ENCODE data around the gene FPR3.

DNA sequence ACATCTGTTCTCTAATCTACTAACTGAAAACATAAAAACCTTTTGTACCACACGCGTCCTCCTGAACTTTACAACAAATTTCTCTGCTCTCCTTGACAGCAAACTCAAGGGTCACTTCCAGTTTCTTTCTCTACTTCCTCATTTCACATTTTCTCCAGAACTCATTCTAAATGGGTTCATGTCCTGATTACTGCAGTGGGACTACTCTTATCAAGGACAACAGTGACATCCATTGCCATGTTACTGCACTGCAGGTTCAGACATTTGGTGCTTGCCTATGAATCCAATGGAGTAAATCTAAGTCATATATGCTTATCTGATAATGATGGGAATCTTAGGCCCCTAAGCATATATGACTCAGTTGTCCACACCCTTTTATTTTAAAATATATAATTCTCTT is 35.3 kb downstream of the FPR3 start:
- TF ChIP-seq NFE2L2 (conservative IDR thresholded peaks at IDR 0.05; ENCODE audit: low read length) (no peak), POLR2A (IDR thresholded peaks at IDR 0.05; ENCODE audit: low read length) (no peak), EP300 (IDR thresholded peaks at IDR 0.05) (no peak), RFX5 (IDR thresholded peaks at IDR 0.05) (no peak), KDM5A (IDR thresholded peaks at IDR 0.05) (no peak), TFCP2L1 (CRISPR knock-in tag; IDR thresholded peaks at IDR 0.05) (no peak), PHF8 (IDR thresholded peaks at IDR 0.05; ENCODE audit: borderline replicate concordance, low read depth) (no peak), NPAS2 (CRISPR knock-in tag; IDR thresholded peaks at IDR 0.05; ENCODE audit: borderline replicate concordance) (no peak), RAD21 (conservative IDR thresholded peaks at IDR 0.05 in 1 of 2, IDR thresholded peaks at IDR 0.05 in 1 of 2) (no peak)
- TF ChIP-seq, protein P1, sequence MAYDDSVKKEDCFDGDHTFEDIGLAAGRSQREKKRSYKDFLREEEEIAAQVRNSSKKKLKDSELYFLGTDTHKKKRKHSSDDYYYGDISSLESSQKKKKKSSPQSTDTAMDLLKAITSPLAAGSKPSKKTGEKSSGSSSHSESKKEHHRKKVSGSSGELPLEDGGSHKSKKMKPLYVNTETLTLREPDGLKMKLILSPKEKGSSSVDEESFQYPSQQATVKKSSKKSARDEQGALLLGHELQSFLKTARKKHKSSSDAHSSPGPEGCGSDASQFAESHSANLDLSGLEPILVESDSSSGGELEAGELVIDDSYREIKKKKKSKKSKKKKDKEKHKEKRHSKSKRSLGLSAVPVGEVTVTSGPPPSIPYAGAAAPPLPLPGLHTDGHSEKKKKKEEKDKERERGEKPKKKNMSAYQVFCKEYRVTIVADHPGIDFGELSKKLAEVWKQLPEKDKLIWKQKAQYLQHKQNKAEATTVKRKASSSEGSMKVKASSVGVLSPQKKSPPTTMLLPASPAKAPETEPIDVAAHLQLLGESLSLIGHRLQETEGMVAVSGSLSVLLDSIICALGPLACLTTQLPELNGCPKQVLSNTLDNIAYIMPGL (CRISPR knock-in tag; IDR thresholded peaks at IDR 0.05; ENCODE audit: borderline replicate concordance), result no peak
- TF ChIP-seq, protein P2, sequence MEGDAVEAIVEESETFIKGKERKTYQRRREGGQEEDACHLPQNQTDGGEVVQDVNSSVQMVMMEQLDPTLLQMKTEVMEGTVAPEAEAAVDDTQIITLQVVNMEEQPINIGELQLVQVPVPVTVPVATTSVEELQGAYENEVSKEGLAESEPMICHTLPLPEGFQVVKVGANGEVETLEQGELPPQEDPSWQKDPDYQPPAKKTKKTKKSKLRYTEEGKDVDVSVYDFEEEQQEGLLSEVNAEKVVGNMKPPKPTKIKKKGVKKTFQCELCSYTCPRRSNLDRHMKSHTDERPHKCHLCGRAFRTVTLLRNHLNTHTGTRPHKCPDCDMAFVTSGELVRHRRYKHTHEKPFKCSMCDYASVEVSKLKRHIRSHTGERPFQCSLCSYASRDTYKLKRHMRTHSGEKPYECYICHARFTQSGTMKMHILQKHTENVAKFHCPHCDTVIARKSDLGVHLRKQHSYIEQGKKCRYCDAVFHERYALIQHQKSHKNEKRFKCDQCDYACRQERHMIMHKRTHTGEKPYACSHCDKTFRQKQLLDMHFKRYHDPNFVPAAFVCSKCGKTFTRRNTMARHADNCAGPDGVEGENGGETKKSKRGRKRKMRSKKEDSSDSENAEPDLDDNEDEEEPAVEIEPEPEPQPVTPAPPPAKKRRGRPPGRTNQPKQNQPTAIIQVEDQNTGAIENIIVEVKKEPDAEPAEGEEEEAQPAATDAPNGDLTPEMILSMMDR (IDR thresholded peaks at IDR 0.05), result no peak
- TF ChIP-seq, protein P3, sequence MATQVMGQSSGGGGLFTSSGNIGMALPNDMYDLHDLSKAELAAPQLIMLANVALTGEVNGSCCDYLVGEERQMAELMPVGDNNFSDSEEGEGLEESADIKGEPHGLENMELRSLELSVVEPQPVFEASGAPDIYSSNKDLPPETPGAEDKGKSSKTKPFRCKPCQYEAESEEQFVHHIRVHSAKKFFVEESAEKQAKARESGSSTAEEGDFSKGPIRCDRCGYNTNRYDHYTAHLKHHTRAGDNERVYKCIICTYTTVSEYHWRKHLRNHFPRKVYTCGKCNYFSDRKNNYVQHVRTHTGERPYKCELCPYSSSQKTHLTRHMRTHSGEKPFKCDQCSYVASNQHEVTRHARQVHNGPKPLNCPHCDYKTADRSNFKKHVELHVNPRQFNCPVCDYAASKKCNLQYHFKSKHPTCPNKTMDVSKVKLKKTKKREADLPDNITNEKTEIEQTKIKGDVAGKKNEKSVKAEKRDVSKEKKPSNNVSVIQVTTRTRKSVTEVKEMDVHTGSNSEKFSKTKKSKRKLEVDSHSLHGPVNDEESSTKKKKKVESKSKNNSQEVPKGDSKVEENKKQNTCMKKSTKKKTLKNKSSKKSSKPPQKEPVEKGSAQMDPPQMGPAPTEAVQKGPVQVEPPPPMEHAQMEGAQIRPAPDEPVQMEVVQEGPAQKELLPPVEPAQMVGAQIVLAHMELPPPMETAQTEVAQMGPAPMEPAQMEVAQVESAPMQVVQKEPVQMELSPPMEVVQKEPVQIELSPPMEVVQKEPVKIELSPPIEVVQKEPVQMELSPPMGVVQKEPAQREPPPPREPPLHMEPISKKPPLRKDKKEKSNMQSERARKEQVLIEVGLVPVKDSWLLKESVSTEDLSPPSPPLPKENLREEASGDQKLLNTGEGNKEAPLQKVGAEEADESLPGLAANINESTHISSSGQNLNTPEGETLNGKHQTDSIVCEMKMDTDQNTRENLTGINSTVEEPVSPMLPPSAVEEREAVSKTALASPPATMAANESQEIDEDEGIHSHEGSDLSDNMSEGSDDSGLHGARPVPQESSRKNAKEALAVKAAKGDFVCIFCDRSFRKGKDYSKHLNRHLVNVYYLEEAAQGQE (IDR thresholded peaks at IDR 0.05), result no peak

All from A549 (cell line).